IMR-90 (cell line): ENCODE measurements around the gene SLC9A2. TPM values are rescaled to one million over a fixed set of nuclear protein-coding genes. Genes with fewer than 3 reads are reported as not detected.

Experiments
- ATAC-seq: fragments of 200-7000 bp; cut with Tn5 transposase; 2 replicates; pipeline ENCODE4 v1.9.1; 2020; ENCODE audit warnings: low read depth, mild to moderate bottlenecking, moderate library complexity
- BruUV-seq: library from RNA; stranded (reverse); fragments of 400-500 nt; replicated peaks from 2 replicates; lab custom pipeline; 2021; lab: Mats Ljungman, UMichigan
- CTCF ChIA-PET: fragments of 300-600 bp; formaldehyde crosslinking; extraction: SDS; loops from one replicate; lab custom pipeline; 2021; ENCODE audit warnings: antibody characterized with exemption; lab: Yijun Ruan, JAX
- POLR2A ChIA-PET: fragments of 300-600 bp; sonication (Branson Sonifier 250); formaldehyde crosslinking; loops from one replicate; lab custom pipeline; 2022; ENCODE audit warnings: antibody characterized with exemption; ENCODE audit not compliant: unreplicated experiment; lab: Charles Lee
- DNase-seq: peaks from one replicate; pipeline ENCODE4 v3.0.0; 2013
- H2AFZ ChIP-seq: replicated peaks from 2 replicates; pipeline ENCODE3; 2013; ENCODE audit warnings: low read length, mild to moderate bottlenecking; ENCODE audit not compliant: poor library complexity
- H2AK5ac ChIP-seq: 2 replicates; pipeline ENCODE4 v1.6.1; 2013; ENCODE audit warnings: low read depth, low read length, inconsistent platforms
- H2AK9ac ChIP-seq: replicated peaks from 2 replicates; pipeline ENCODE3; 2013; ENCODE audit warnings: mild to moderate bottlenecking, low read depth, low read length, moderate library complexity; ENCODE audit not compliant: poor library complexity
- H2BK120ac ChIP-seq: 2 replicates; pipeline ENCODE4 v1.6.1; 2013; ENCODE audit warnings: low read depth, low read length, inconsistent platforms
- H2BK15ac ChIP-seq: 3 replicates; pipeline ENCODE4 v1.6.1; 2013; ENCODE audit warnings: low read depth, low read length, inconsistent platforms
- H2BK20ac ChIP-seq: 2 replicates; pipeline ENCODE4 v1.6.1; 2013; ENCODE audit warnings: low read depth, mild to moderate bottlenecking, inconsistent platforms, low read length, moderate library complexity
- H2BK5ac ChIP-seq: 2 replicates; pipeline ENCODE4 v1.6.1; 2013; ENCODE audit warnings: mild to moderate bottlenecking, low read depth, low read length, inconsistent platforms; ENCODE audit not compliant: poor library complexity, severe bottlenecking
- H3K14ac ChIP-seq: replicated peaks from 2 replicates; pipeline ENCODE4 v1.6.1; 2013; ENCODE audit warnings: low read depth, low read length, inconsistent platforms
- H3K18ac ChIP-seq: 2 replicates; pipeline ENCODE4 v1.6.1; 2013; ENCODE audit warnings: low read depth, low read length, control low read depth
- H3K23ac ChIP-seq: 2 replicates; pipeline ENCODE4 v1.6.1; 2013; ENCODE audit warnings: low read depth, low read length, inconsistent platforms
- H3K27ac ChIP-seq: 2 replicates; pipeline ENCODE4 v1.5.1; 2013; ENCODE audit warnings: mild to moderate bottlenecking, control low read depth, low read length; ENCODE audit not compliant: insufficient read depth
- H3K27me3 ChIP-seq: 2 replicates; pipeline ENCODE4 v1.6.1; 2013; ENCODE audit warnings: low read length; ENCODE audit not compliant: control insufficient read depth, insufficient read depth
- H3K36me3 ChIP-seq: 2 replicates; pipeline ENCODE4 v1.6.1; 2013; ENCODE audit warnings: low read length, mixed read lengths; ENCODE audit not compliant: control insufficient read depth, insufficient read depth
- H3K4ac ChIP-seq: 2 replicates; pipeline ENCODE4 v1.6.1; 2013; ENCODE audit warnings: low read depth, low read length, inconsistent platforms
- H3K4me1 ChIP-seq: 2 replicates; pipeline ENCODE4 v1.6.1; 2013; ENCODE audit warnings: low read length, mixed read lengths; ENCODE audit not compliant: control insufficient read depth, insufficient read depth
- H3K4me2 ChIP-seq: 2 replicates; pipeline ENCODE4 v1.6.1; 2013; ENCODE audit warnings: low read depth, mild to moderate bottlenecking, control low read depth, low read length, moderate library complexity
- H3K4me3 ChIP-seq: 2 replicates; pipeline ENCODE4 v1.5.1; 2013; ENCODE audit warnings: low read depth, mild to moderate bottlenecking, control low read depth, low read length, moderate library complexity; ENCODE audit not compliant: insufficient read depth
- H3K56ac ChIP-seq: 2 replicates; pipeline ENCODE4 v1.6.1; 2013; ENCODE audit warnings: low read length, inconsistent platforms; ENCODE audit not compliant: insufficient read depth; ENCODE audit errors: extremely low read depth
- H3K79me1 ChIP-seq, 2 experiments: 2 replicates each; pipeline ENCODE4 v1.6.1; 2013; ENCODE audit warnings: low read length in 2 of 2, inconsistent platforms in 1 of 2, low read depth in 1 of 2
- H3K9ac ChIP-seq: 2 replicates; pipeline ENCODE4 v1.6.1; 2013; ENCODE audit warnings: low read depth, low read length, control low read depth
- H3K9me1 ChIP-seq: 2 replicates; pipeline ENCODE4 v1.6.1; 2013; ENCODE audit warnings: low read length, inconsistent platforms; ENCODE audit not compliant: insufficient read depth
- H3K9me3 ChIP-seq: 2 replicates; pipeline ENCODE4 v1.6.1; 2013; ENCODE audit warnings: low read length; ENCODE audit not compliant: control insufficient read depth, insufficient read depth
- H4K20me1 ChIP-seq: 2 replicates; pipeline ENCODE4 v1.6.1; 2013; ENCODE audit warnings: low read length, inconsistent platforms; ENCODE audit not compliant: insufficient read depth
- H4K5ac ChIP-seq: 2 replicates; pipeline ENCODE4 v1.6.1; 2013; ENCODE audit warnings: mild to moderate bottlenecking, low read depth, low read length, control low read depth
- H4K8ac ChIP-seq, 2 experiments: 2 replicates each; pipeline ENCODE4 v1.6.1; 2013; ENCODE audit warnings: low read depth in 2 of 2, low read length in 2 of 2, control low read depth in 1 of 2, inconsistent platforms in 1 of 2
- H4K91ac ChIP-seq: 2 replicates; pipeline ENCODE4 v1.6.1; 2013; ENCODE audit warnings: low read depth, low read length, inconsistent platforms; ENCODE audit not compliant: insufficient read depth
- CEBPB ChIP-seq: IDR thresholded peaks from 2 replicates; pipeline ENCODE4 v1.6.1; 2012; ENCODE audit warnings: low read depth, low read length, improper control_type of control experiment
- FOS ChIP-seq: fragments of 150-350 bp; IDR thresholded peaks from 2 replicates; pipeline ENCODE4 v1.6.1; 2016; ENCODE audit warnings: low read depth, low read length
- MAFK ChIP-seq: IDR thresholded peaks from 2 replicates; pipeline ENCODE4 v1.6.1; 2012; ENCODE audit warnings: low read depth, low read length, improper control_type of control experiment
- NFE2L2 ChIP-seq: fragments of 150-350 bp; IDR thresholded peaks from 2 replicates; pipeline ENCODE4 v1.6.1; 2016; ENCODE audit warnings: low read depth, mild to moderate bottlenecking, low read length
- RAD21 ChIP-seq: IDR thresholded peaks from 2 replicates; pipeline ENCODE4 v1.6.1; 2012; ENCODE audit warnings: low read length, improper control_type of control experiment
- RFX5 ChIP-seq: IDR thresholded peaks from 2 replicates; pipeline ENCODE4 v1.8.0; 2012; ENCODE audit warnings: low read depth, mild to moderate bottlenecking, low read length, moderate library complexity
- SMC3 ChIP-seq: fragments of 150-350 bp; IDR thresholded peaks from 2 replicates; pipeline ENCODE4 v1.6.1; 2016; ENCODE audit warnings: low read depth, mild to moderate bottlenecking, antibody characterized with exemption, low read length, moderate library complexity
- WGBS, 2 experiments: methylation state at CpG; one replicate each; pipeline versions ENCODE4 v1.1.5 to v1.1.7; 2013; ENCODE audit warnings: missing lambda C conversion rate in 2 of 2; ENCODE audit not compliant: insufficient read length in 1 of 2; ENCODE audit errors: extremely low coverage in 2 of 2; 5-methylcytosine and 5-hydroxymethylcytosine counted together
- dilution Hi-C: fragments of 300-500 bp; cut with HindIII; formaldehyde crosslinking; loops from one replicate; pipeline ENCODE4 v1.14.3; 2018; ENCODE audit warnings: low sequenced_read_pairs; ENCODE audit not compliant: unreplicated experiment
- in situ Hi-C: fragments of 300-500 bp; cut with MboI; formaldehyde crosslinking; loops from 3 replicates; pipeline ENCODE4 v1.14.3; 2019; ENCODE audit warnings: low sequenced_read_pairs, inconsistent platforms, mixed read lengths
- intact Hi-C: fragments of 100-400 bp; cut with micrococcal nuclease; formaldehyde crosslinking; loops from 2 replicates; pipeline ENCODE4 v1.10.0; 2022
- polyA plus RNA-seq, 3 experiments: library from polyadenylated mRNA; depleted of rRNA; stranded (reverse); fragments of >200 nt; gene quantifications; 2 replicates each; pipeline ENCODE4 v1.2.3, GENCODE V29; 2012; ENCODE audit warnings: low replicate concordance in 1 of 3
- total RNA-seq: library from RNA; depleted of rRNA; stranded (reverse); fragments of >200 nt; gene quantifications from 2 replicates; pipeline ENCODE4 v1.2.3, GENCODE V29; 2012
- TF ChIP-seq, protein P1 (sequence below): conservative IDR thresholded peaks from 2 replicates; pipeline ENCODE4 v1.5.1; 2012; ENCODE audit warnings: mild to moderate bottlenecking, low read depth, low read length, improper control_type of control experiment

The SLC9A2 gene
- total and polyA plus RNA-seq, 2 of the 4 experiments (the other 2 are of a cell fraction), result not detected

DNA sequence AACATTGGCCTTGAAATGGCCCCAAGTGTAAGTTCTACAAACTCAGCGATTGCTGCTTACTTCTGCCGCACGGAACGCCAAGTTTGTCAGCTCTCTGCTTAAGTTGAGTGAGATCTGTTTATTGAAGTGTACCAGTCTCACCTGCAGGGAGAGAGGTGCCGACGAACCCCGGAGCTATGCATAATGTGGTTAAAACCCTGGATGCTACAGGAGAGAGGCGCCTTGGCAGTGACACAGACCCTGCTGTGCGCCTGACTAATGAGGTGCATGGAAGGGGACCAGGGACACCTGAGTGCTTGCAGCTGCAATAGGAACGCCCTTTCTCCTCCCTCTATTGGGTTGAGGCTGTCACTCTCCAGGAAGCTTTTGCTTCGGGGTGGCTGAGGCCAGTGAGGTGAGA is 979 bp downstream of the SLC9A2 start:
- no peak for DNase-seq
- H2AK9ac ChIP-seq, result no peak overlapping the region
- 60% methylated on average over 3 of the region's 11 CpGs; no CpG with 5 or more reads in 1 of the 2 experiments for WGBS, 2 experiments
- H4K5ac ChIP-seq, result no peak overlapping the region
- no peak overlapping the region for H4K91ac ChIP-seq
- H2AFZ ChIP-seq, result no peak overlapping the region
- no peak overlapping the region for H3K4ac ChIP-seq
- in situ Hi-C loops (no loop called here), dilution Hi-C loops (no loop called here), intact Hi-C loops (no loop called here)
- no peak overlapping the region for H3K27ac ChIP-seq
- no peak overlapping the region for H4K8ac ChIP-seq
- H2BK15ac ChIP-seq, result no peak overlapping the region
- no peak overlapping the region for H2BK5ac ChIP-seq
- no peaks in the 10 kb centered on the region for H3K9me1 ChIP-seq
- no peak overlapping the region for H3K4me3 ChIP-seq
- no peak for TF ChIP-seq NFE2L2
- TF ChIP-seq RFX5, result no peak
- TF ChIP-seq MAFK, result no peak
- no peak for TF ChIP-seq FOS
- TF ChIP-seq, protein P1, sequence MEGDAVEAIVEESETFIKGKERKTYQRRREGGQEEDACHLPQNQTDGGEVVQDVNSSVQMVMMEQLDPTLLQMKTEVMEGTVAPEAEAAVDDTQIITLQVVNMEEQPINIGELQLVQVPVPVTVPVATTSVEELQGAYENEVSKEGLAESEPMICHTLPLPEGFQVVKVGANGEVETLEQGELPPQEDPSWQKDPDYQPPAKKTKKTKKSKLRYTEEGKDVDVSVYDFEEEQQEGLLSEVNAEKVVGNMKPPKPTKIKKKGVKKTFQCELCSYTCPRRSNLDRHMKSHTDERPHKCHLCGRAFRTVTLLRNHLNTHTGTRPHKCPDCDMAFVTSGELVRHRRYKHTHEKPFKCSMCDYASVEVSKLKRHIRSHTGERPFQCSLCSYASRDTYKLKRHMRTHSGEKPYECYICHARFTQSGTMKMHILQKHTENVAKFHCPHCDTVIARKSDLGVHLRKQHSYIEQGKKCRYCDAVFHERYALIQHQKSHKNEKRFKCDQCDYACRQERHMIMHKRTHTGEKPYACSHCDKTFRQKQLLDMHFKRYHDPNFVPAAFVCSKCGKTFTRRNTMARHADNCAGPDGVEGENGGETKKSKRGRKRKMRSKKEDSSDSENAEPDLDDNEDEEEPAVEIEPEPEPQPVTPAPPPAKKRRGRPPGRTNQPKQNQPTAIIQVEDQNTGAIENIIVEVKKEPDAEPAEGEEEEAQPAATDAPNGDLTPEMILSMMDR, result no peak
- no peak for TF ChIP-seq CEBPB
- no peak for TF ChIP-seq SMC3
- no peak for TF ChIP-seq RAD21
- no peak overlapping the region for H3K56ac ChIP-seq
- no peaks in the 10 kb centered on the region for H3K79me1 ChIP-seq
- H3K4me1 ChIP-seq, result no peaks in the 10 kb centered on the region; the same call in 1 of the 2 replicates
- H2AK5ac ChIP-seq, result no peak overlapping the region
- CTCF ChIA-PET, result no interaction called here
- no peak overlapping the region for H3K18ac ChIP-seq
- H3K27me3 ChIP-seq, result peaks cover 38% of the 10 kb centered on the region
- H3K4me2 ChIP-seq, result no peak overlapping the region
- H4K20me1 ChIP-seq, result no peaks in the 10 kb centered on the region; the same call in 1 of the 2 replicates
- no peak for ATAC-seq
- no peak overlapping the region for H3K23ac ChIP-seq
- BruUV-seq, result no TSS peak
- no peak overlapping the region for H2BK120ac ChIP-seq
- no peak overlapping the region for H2BK20ac ChIP-seq
- H3K9ac ChIP-seq, result no peak overlapping the region
- no peaks in the 10 kb centered on the region for H3K9me3 ChIP-seq
- no peak overlapping the region for H3K14ac ChIP-seq
- POLR2A ChIA-PET, result no interaction called here
- H3K36me3 ChIP-seq, result no peaks in the 10 kb centered on the region
